Psoas muscle (tissue), 8 donors: ENCODE data around the gene MYO18A. TPM values are rescaled to one million over a fixed set of nuclear protein-coding genes. Genes with fewer than 3 reads are reported as not detected.
A peak's percentile ranks its signal among the peaks of the same experiment; 100 is the strongest.

Source experiments
- ATAC-seq, 4 donors: fragments of 200-7000 bp; cut with Tn5 transposase; one replicate each; pipeline ENCODE4 v1.9.1; 2020; ENCODE audit warnings: moderate library complexity in 3 of 4, mild to moderate bottlenecking in 2 of 4
- DNase-seq, 2 donors: peaks; one replicate each; pipeline ENCODE4 v3.0.0-alpha.2; 2020
- H3K27ac ChIP-seq: fragments of 200-600 bp; one replicate; pipeline ENCODE4 v1.8.0; 2022
- H3K27me3 ChIP-seq, 3 donors: fragments of 200-600 bp in 1 of 3; one replicate each; pipeline versions ENCODE4 v1.6.1 to v1.8.0; 2013 to 2022; ENCODE audit warnings: low read length in 2 of 3, mild to moderate bottlenecking in 2 of 3, moderate library complexity in 1 of 3; ENCODE audit not compliant: insufficient read depth in 3 of 3
- H3K36me3 ChIP-seq, 2 donors: fragments of 200-600 bp in 1 of 2; one replicate each; pipeline versions ENCODE4 v1.6.1 to v1.8.0; 2013 to 2022; ENCODE audit warnings: low read depth in 1 of 2, mild to moderate bottlenecking in 1 of 2, moderate library complexity in 1 of 2; ENCODE audit not compliant: insufficient read depth in 1 of 2
- H3K4me1 ChIP-seq: fragments of 200-600 bp; one replicate; pipeline ENCODE4 v1.8.0; 2022
- H3K4me3 ChIP-seq: fragments of 200-600 bp; one replicate; pipeline ENCODE4 v1.8.0; 2022; ENCODE audit warnings: mild to moderate bottlenecking
- H3K9me3 ChIP-seq: fragments of 200-600 bp; one replicate; pipeline ENCODE4 v1.8.0; 2022
- CTCF ChIP-seq: fragments of 200-600 bp; IDR thresholded peaks from one replicate; pipeline ENCODE4 v1.8.0; 2022; ENCODE audit warnings: antibody characterized with exemption
- WGBS, 3 donors: extraction: QIAGEN DNeasy Blood & Tissue Kit; methylation state at CpG; one replicate each; pipeline versions ENCODE4 v1.1.6 to v1.1.7; 2013; 5-methylcytosine and 5-hydroxymethylcytosine counted together
- intact Hi-C, 2 donors: fragments of 100-400 bp; cut with DNase I; formaldehyde crosslinking; loops; one replicate each; pipeline versions ENCODE4 v1.11.0 to v1.14.2; 2022
- polyA plus RNA-seq, 3 donors: library from polyadenylated mRNA; stranded (reverse); fragments of 200-250 nt; gene quantifications; one replicate each; pipeline ENCODE4 v1.2.3, GENCODE V29; 2013
- total RNA-seq, 4 donors: library from RNA; stranded (reverse); fragmentation: NEBNext Ultra II Directional in 2 of 4; extraction: Animal tissue kit (Norgen Biotek cat#: 25700) in 2 of 4; gene quantifications; one replicate each; pipeline versions ENCODE4 v1.2.1 to v1.2.4, GENCODE V29; 2021 to 2023
- donor health status: healthy with polysubstance abuse.
- donor health status: DM: no; HTN: no; CAD: no; lungs with moderate emphysema.
- donor health status: Bipolar disorder and iron deficiency.
- donor health status: healthy.
- donor health status: DM: yes; HTN: yes; CAD: no.
- donor health status: DM: no; HTN: no; CAD: no.
- donor health status: DM: no; HTN: no; CAD: no.
- donor health status: DM: yes; HTN: yes; CAD: no.

Gene MYO18A
- total and polyA plus RNA-seq, 7 donors = 142 to 1,274 (median 770) TPM

- WGBS, 3 donors = 76 to 80% (median 78%) methylated on average over 11 of the region's 11 CpGs
- no peak overlapping the region for H3K27ac ChIP-seq
Measured at GRCh38 chr17:29042026-29042678, 138.0 kb downstream of the MYO18A start.

DNA sequence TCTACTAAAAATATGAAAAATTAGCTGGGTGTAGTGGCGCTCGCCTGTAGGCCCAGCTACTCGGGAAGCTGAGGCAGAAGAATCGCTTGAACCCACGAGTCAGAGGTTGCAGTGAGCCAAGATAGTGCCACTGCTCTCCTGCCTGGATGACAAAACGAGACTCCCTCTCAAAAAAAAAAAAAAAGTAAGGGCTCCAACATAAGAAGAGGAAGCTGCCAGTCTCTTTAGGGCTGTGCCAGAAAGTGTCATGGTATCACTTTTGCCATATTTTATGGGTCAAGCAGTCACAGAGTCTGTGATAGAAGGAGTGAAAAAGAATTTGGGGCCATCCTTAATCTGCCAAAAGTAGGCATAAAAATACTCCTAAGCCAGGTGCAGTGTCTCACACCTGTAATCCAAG lies 138.6 kb downstream of the MYO18A start:
- Histone ChIP-seq H3K27ac (no peak overlapping the region), H3K4me3 (no peak overlapping the region), H3K9me3 (no peaks in the 10 kb centered on the region), H3K36me3 (no peaks in the 10 kb centered on the region), H3K4me1 (peaks cover 5% of the 10 kb centered on the region), H3K27me3 (peaks cover 0 to 13% (median 7%) of the 10 kb centered on the region in 3 donors)
- intact Hi-C loops = loop anchor here in 1 of 2 donors (5.0 kb wide), 1 partner anchor 59 kb away; no protein-coding TSS in a partner anchor
- 81 to 91% (median 83%) methylated on average over 6 of the region's 6 CpGs for WGBS, 3 donors
- TF ChIP-seq CTCF = no peak
- ATAC-seq = no peak
- DNase-seq = no peak

More at GRCh38 chr17:29042026-29042678, 138.0 kb downstream of the MYO18A start:
- Histone ChIP-seq H3K36me3 (no peaks in the 10 kb centered on the region), H3K27me3 (peaks cover 0 to 12% (median 7%) of the 10 kb centered on the region in 3 donors), H3K9me3 (no peaks in the 10 kb centered on the region), H3K4me3 (no peak overlapping the region), H3K4me1 (peaks cover 5% of the 10 kb centered on the region)
- intact Hi-C loops = loop anchor here in 1 of 2 donors (5.0 kb wide), 1 partner anchor 60 kb away; no protein-coding TSS in a partner anchor
- DNase-seq = no peak
- no peak for TF ChIP-seq CTCF
- ATAC-seq = no peak

- DNase-seq = no peak
- H3K4me1 ChIP-seq = peaks cover 5% of the 10 kb centered on the region
- 94 to 97% (median 95%) methylated on average over 2 of the region's 2 CpGs for WGBS, 3 donors
- no peak overlapping the region for H3K27ac ChIP-seq
- ATAC-seq = no peak
- TF ChIP-seq CTCF = no peak
- H3K36me3 ChIP-seq = no peaks in the 10 kb centered on the region
- H3K9me3 ChIP-seq = no peaks in the 10 kb centered on the region
- H3K27me3 ChIP-seq = peaks cover 0 to 13% (median 7%) of the 10 kb centered on the region in 3 donors
- intact Hi-C loops = loop anchor here in 1 of 2 donors (5.0 kb wide), 1 partner anchor 59 kb away; no protein-coding TSS in a partner anchor
- H3K4me3 ChIP-seq = no peak overlapping the region
Measured at GRCh38 chr17:29041091-29041490, 139.1 kb downstream of the MYO18A start.

DNA sequence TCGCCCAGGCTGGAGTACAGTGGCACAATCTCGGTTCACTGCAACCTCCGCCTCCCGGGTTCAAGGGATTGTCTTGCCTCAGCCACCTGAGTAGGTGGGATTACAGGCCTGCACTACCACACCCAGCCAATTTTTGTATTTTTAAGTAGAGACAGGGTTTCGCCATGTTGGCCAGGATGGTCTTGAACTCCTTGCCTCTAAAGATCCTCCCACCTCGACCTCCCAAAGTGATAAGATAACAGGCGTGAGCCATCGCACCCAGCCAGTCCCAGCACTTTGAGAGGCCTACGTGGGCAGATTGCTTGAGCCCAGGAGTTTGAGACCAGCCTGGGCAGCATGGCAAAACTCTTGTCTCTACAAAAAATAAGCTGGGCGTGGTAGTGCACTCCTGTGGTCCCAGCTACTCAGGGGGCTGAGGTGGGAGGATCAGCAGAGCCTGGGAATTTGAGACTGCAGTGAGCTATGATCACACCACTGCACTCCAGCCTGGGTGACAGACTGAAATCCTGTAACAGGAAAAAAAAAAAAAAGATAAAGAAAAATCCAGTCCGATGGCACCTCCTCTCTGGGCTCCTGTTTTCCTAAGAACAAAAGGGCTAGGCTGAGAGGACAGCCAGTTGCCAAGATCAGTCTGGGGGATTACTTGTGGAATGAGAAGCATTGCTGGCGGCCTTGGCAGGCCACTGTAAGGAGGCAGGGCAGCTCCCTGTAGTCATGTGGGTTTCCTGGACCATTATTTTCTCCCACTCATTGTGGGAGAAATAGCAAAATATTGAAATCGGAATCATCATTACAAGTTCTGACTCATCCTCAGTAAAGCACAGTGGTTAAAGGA lies 140.2 kb downstream of the MYO18A start:
- no peak for TF ChIP-seq CTCF
- H3K4me1 ChIP-seq = peaks cover 5% of the 10 kb centered on the region
- H3K4me3 ChIP-seq = no peak overlapping the region
- DNase-seq = no peak
- no peaks in the 10 kb centered on the region for H3K36me3 ChIP-seq
- no peaks in the 10 kb centered on the region for H3K9me3 ChIP-seq
- H3K27ac ChIP-seq = no peak overlapping the region
- ATAC-seq = peak in 3 of 4 donors; percentile 48 to 66 (median 51)
- intact Hi-C loops = loop anchor here in 1 of 2 donors (5.0 kb wide), 1 partner anchor 58 kb away; no protein-coding TSS in a partner anchor
- WGBS, 3 donors = 70 to 74% (median 71%) methylated on average over 12 to 13 of the region's 13 CpGs
- H3K27me3 ChIP-seq = peaks cover 0 to 21% (median 11%) of the 10 kb centered on the region in 3 donors
